ENCODE results near the gene NFE2L1.
"Not testable (repeated sequence)": the region's sequence is repeated elsewhere in the genome, so short reads cannot be mapped to it uniquely, and the experiment has no call there.

GRCh38 chr17:48034734-48035133 is 13.4 kb upstream of the NFE2L1 start:
- not testable (repeated sequence) for TF ChIP-seq CTCF (conservative IDR thresholded peaks at IDR 0.05); EZH2 (IDR thresholded peaks at IDR 0.05; ENCODE audit: low read depth)

All from PC-9 (cell line).